T follicular helper cell (primary cell): Measurements from ENCODE around the gene LHX4.

Source experiments
- DNase-seq: peaks from one replicate; pipeline ENCODE4 v3.0.0-alpha.2; 2020; ENCODE audit warnings: low read depth

Gene LHX4

GRCh38 chr1:180271272-180272255 is 41.5 kb downstream of the LHX4 start:
- DNase-seq: no peak

DNA sequence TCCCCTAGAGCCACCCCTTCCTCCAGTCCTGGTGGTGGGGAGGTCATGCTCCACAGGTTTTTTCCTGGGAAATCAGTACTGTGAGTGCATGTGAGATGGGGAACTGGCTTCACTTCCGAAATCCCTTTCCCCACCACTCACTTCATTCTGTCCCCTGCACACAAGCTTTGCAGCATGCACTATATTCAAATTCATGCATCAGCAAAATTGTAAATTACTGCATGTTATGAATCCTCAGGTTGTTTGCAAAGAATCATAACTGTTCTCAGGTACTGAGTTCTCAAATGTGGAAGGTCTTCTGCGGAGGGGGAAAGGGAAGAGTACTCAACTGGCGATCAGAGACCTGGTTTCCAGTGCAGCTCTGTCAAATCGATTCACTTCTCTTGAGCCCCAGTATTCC is 42.3 kb downstream of the LHX4 start:
- DNase-seq: no peak

GRCh38 chr1:180273066-180273465 is 43.0 kb downstream of the LHX4 start:
- no peak for DNase-seq

- no peak for DNase-seq
These were observed 44.2 kb downstream of the LHX4 start for GRCh38 chr1:180274221-180274620.

DNA sequence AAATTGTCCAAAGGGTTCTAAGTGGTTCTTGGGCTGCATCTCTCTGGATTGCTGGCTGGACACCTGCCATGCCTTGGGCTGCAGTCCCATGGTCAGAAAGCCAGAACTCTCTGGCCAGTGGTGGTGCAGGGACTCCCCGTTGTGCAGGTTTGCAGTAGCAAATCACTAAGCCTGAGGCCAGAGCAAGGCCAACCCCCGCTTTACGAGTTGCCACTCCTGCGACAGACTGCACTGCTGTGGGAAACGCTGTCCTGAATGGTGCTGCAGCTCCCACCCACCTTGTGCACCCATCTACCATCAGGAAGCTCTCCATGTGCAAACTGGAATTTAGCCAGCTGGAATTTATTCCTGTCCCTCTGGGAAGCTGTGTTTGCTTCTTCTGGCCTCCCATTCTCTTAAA is 45.7 kb downstream of the LHX4 start:
- DNase-seq: no peak

DNA sequence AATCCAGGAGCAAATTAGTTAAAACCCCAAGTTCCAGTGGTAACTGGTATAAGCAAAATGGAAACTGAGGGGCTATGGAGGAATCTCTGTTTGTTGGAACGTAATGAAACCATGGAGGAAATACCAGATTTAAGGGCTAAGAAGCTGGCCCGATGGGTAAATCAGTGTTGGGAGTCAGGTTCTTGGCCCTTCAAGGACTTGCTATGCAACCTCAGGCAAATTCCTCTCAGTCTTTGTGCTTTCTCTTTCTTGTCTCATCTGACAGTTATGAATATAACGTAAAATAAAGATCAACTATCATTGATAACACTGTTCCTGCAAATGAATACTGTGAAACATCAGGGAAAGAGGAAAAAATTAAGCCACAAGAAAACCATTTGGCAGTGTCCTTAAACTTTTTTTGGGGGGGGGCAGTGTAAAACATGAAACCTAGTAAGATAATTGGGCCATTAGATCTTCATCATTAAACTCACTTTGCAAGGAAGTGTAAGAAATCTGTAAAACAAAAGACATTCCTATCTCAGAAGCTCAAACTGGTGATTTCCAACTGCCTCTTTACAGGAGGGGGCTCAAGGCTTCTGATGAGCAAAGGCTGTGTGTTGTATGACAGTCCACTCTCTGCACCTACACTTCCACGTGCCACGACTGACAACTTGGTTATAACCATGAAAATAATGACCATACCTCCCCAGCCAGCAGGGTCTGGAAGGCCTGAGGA is 47.6 kb downstream of the LHX4 start:
- no peak for DNase-seq

DNA sequence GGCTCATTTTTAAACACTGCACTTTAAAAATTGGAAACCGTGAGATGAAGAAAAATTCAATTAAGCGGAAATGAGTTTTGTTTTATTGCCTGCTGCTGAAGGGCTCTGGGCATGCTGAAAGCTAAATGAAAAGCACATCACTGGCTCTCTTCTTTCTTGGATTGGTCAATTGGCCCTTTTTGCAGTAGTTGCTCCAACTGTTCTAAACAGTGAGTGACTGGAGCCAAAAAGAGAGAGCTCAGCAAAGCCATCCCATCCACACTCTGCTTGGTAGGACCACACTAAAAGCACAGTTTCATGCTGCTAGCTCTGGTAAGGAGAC is 48.1 kb downstream of the LHX4 start:
- no peak for DNase-seq

DNA sequence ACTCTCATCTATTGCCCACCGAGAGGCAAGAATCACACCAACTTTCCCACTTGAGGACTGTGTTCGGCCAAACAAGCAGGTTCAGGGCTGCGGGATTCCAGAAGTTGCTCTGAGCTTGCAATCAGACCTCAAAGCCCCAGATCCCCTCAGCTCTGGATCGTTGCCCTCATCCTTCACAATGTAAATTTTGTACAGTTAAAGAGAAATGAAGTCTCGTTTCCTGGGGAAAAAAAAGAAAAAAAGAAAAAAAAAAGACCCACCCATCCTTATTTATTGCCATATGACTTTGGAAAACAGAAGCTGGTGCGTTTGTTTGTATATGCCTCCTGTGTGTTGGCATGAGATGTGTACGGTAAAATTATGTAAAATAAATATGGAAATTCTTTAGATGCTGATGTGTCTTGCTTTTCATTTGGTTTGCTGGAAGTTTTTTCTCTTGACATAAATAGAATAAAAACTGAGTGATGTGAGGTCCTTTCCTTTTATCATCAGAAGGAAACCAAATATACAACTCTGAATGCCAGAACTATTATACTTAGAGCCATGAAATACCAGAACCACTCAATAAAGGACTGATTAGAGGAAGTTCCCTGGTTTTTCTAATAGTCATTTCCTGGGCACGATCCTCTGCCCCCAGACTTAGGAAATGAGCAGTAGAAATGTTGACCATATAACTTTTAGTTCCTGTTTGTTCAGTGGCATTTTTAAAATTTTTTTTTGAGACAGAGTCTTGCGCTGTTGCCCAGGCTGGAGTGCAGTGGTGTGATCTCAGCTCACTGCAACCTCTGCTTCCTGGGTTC is 48.7 kb downstream of the LHX4 start:
- no peak for DNase-seq

- DNase-seq: no peak
These were observed 49.6 kb downstream of the LHX4 start for GRCh38 chr1:180279651-180280050.

DNA sequence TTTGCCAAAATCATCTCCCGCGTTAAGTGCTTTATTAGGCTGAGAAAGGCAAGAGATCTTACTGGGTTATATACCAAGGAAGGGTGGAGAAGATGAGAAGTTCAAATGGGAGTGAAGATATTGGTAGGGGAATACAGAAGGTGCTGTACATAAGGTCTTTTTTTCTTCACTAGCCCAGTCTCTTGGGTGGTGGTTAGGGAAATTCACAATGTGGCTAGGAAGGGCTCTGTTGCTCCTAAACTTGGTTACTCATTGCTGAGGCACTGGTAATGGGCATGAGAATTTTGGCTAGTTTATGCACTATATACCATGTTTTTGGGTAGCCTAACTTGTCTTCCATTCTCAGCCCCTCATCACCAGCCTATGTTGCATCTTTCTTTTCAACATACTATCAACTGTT is 50.6 kb downstream of the LHX4 start:
- no peak for DNase-seq

DNA sequence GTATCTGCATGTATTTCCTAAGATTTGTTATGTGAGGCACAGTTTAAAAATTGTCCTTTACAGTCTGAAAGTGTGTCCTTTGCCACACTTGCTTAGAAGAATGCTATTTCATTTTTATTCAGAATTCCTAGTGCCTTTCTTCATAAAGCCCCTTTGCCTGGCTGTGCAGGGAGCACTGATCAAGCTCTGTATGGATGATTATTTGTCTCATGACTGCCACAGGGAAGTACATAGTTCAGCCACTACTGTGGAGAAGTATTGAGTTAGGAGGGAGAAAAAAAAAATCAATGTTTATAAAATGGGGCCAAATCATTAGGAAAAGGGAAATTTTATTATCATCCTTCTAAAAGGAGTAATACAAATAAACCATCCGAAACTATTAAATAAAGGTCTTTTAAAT is 51.4 kb downstream of the LHX4 start:
- DNase-seq: no peak

- DNase-seq: no peak
These were observed 52.5 kb downstream of the LHX4 start for GRCh38 chr1:180282401-180283044.

DNA sequence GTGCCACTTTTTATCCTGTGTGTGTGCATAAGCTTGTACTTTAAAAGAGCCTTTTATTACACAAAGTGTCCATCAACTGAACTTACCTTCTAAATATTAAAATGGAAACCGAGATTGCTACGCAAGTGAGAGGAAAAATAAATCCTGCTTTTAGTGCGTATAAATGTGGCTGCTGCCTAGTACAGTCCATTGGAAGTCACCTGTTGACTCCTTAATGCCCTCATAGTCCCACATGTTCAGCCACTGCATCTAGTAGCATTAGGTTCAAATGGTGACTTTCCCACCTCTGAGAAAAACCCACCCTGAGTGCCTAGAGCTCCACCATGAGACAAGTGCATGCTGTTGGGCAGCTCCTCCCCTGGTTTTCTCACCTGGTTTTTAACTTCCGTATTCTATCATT is 53.0 kb downstream of the LHX4 start:
- DNase-seq: no peak

- DNase-seq: no peak
These were observed 56.4 kb downstream of the LHX4 start for GRCh38 chr1:180286417-180286816.

GRCh38 chr1:180287988-180288705 is 58.1 kb downstream of the LHX4 start:
- no peak for DNase-seq

DNA sequence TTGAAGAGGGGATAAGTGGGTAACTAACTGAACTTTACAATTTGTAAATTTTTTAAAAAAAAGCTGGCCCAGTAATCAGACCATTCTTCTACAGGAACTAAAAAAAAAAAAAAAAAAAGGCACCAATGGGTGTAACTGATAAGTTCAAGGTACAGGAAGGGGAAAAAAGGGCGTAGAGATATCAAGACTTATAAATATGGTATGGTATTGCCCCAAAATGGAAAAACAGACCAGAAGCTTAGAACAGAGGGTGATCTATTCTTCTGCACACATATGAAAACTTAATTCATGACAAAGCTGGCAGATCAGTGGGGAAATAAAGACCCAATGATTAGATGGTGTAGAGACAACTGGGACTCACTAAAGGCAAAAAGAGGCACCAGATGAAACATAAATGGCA is 58.9 kb downstream of the LHX4 start:
- no peak for DNase-seq

GRCh38 chr1:180290265-180291001 is 60.4 kb downstream of the LHX4 start:
- DNase-seq: no peak

DNA sequence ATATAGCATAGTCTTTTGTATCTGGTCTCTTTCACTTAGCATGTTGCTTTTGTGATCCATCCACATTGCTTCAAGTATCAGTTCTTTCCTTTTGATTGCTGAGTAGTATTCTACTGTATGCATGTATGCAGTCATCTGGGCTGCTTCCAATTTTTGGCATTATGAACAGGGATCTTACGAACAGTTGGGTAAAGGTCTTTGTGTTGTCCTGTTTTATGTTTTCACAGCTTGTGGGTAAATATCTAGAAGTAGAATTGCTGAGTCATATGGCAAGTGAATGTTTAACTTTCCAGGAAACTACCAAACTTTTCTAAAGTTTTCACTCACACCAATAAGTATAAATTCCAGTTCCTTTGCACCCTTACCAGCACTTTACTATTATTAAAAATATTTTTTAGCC is 60.9 kb downstream of the LHX4 start:
- no peak for DNase-seq

GRCh38 chr1:180294711-180295110 is 64.6 kb downstream of the LHX4 start:
- DNase-seq: no peak

DNA sequence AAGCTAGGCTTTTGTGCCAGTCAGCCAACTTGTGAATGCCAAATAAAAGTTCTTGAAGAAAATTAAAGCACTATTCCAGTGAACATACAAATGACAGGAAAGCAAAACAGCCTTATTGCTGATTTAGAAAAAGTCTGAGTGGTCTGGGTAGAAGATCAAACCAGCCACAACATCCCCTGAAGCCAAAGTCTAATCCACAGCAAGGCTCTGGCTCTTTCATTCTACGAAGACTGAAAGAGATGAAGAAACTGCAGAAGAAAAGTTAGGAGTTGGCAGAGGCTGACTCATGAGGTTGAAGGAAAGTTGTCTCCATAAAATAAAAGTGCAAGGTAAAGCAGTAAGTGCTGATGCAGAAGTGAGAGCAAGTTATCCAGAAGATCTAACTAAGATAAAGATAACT is 65.9 kb downstream of the LHX4 start:
- no peak for DNase-seq
